Hepatocyte (in vitro differentiated cells): ENCODE measurements around the gene RNASE4.
"Not testable (repeated sequence)": the region's sequence is repeated elsewhere in the genome, so short reads cannot be mapped to it uniquely, and the experiment has no call there.

ENCODE experiments used
- EZH2 ChIP-seq: fragments of 200-600 bp; sonication (generic); IDR thresholded peaks from 2 replicates; pipeline ENCODE4 v1.6.1; 2016; ENCODE audit warnings: antibody characterized with exemption, mild to moderate bottlenecking, borderline replicate concordance
- EZH2phosphoT487 ChIP-seq: fragments of 200-600 bp; sonication (generic); IDR thresholded peaks from one replicate; pipeline ENCODE4 v1.6.1; 2018; ENCODE audit warnings: antibody characterized with exemption, mild to moderate bottlenecking, low read depth, moderate library complexity; ENCODE audit not compliant: unreplicated experiment, severe bottlenecking
- TF ChIP-seq, protein P1 (sequence below): fragments of 200-600 bp; sonication (generic); IDR thresholded peaks from 2 replicates; pipeline ENCODE4 v1.5.1; 2016; ENCODE audit warnings: antibody characterized with exemption, mild to moderate bottlenecking; ENCODE audit not compliant: poor library complexity

DNA sequence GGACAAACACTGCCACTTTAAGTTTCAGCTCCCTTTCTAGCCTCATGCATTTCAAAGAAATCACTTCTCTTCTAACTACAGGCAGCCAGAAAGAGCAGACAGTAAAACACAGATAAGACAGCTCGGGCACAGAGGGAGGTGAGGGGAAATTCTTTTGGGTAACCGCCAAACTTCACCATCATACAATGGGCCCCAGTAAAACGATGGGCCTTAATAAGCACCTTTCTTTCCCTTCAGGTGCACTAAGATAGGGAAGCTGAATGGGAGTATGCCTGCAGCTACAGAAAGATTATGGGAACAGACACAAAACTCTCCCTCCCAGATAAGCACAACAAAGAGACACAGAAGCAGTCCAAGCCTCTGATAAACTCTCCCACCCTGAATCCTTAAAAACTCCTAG, 41.6 kb upstream of the RNASE4 start:
- TF ChIP-seq, protein P1, sequence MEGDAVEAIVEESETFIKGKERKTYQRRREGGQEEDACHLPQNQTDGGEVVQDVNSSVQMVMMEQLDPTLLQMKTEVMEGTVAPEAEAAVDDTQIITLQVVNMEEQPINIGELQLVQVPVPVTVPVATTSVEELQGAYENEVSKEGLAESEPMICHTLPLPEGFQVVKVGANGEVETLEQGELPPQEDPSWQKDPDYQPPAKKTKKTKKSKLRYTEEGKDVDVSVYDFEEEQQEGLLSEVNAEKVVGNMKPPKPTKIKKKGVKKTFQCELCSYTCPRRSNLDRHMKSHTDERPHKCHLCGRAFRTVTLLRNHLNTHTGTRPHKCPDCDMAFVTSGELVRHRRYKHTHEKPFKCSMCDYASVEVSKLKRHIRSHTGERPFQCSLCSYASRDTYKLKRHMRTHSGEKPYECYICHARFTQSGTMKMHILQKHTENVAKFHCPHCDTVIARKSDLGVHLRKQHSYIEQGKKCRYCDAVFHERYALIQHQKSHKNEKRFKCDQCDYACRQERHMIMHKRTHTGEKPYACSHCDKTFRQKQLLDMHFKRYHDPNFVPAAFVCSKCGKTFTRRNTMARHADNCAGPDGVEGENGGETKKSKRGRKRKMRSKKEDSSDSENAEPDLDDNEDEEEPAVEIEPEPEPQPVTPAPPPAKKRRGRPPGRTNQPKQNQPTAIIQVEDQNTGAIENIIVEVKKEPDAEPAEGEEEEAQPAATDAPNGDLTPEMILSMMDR = not testable (repeated sequence)
- not testable (repeated sequence) for TF ChIP-seq EZH2phosphoT487, EZH2
